ENCODE results near the gene ZMYM3.

ZMYM3 gene

GRCh38 chrX:71253253-71254091, 468 bp downstream of the ZMYM3 start:
- TF ChIP-seq CREB1 (IDR thresholded peaks at IDR 0.05; ENCODE audit: low read depth) (no peak), ZBTB7A (IDR thresholded peaks at IDR 0.05; ENCODE audit: low read depth) (peak; percentile 53; the same call in 1 of the 2 replicates), NFIC (IDR thresholded peaks at IDR 0.05) (peak; percentile 67)

GRCh38 chrX:71252221-71252620, 1.7 kb downstream of the ZMYM3 start:
- TF ChIP-seq REST (IDR thresholded peaks at IDR 0.05; ENCODE audit: low read depth): no peak
- TF ChIP-seq CREB1 (IDR thresholded peaks at IDR 0.05; ENCODE audit: low read depth): no peak
- TF ChIP-seq TAF1 (IDR thresholded peaks at IDR 0.05; ENCODE audit: low read depth): no peak
- TF ChIP-seq TCF12 (IDR thresholded peaks at IDR 0.05; ENCODE audit: low read depth): no peak
- no peak for TF ChIP-seq YY1 (IDR thresholded peaks at IDR 0.05; ENCODE audit: low read depth)
- TF ChIP-seq CEBPB (IDR thresholded peaks at IDR 0.05): no peak
- TF ChIP-seq EP300 (IDR thresholded peaks at IDR 0.05; ENCODE audit: borderline replicate concordance): no peak
- no peak for TF ChIP-seq USF1 (IDR thresholded peaks at IDR 0.05)
- TF ChIP-seq FOXM1 (IDR thresholded peaks at IDR 0.05; ENCODE audit: borderline replicate concordance, low read depth): no peak
- TF ChIP-seq ZBTB7A (IDR thresholded peaks at IDR 0.05; ENCODE audit: low read depth): no peak
- TF ChIP-seq NFIC (IDR thresholded peaks at IDR 0.05): no peak
- no peak for TF ChIP-seq EGR1 (IDR thresholded peaks at IDR 0.05)
- no peak for TF ChIP-seq TEAD4 (IDR thresholded peaks at IDR 0.05)

GRCh38 chrX:71251466-71251973, 2.4 kb downstream of the ZMYM3 start:
- TF ChIP-seq EGR1 (IDR thresholded peaks at IDR 0.05): no peak
- no peak for TF ChIP-seq CEBPB (IDR thresholded peaks at IDR 0.05)

- TF ChIP-seq TAF1 (IDR thresholded peaks at IDR 0.05; ENCODE audit: low read depth): no peak
- TF ChIP-seq YY1 (IDR thresholded peaks at IDR 0.05; ENCODE audit: low read depth): no peak
- no peak for TF ChIP-seq USF1 (IDR thresholded peaks at IDR 0.05)
- TF ChIP-seq TEAD4 (IDR thresholded peaks at IDR 0.05): no peak
- TF ChIP-seq FOXM1 (IDR thresholded peaks at IDR 0.05; ENCODE audit: borderline replicate concordance, low read depth): no peak
- TF ChIP-seq REST (IDR thresholded peaks at IDR 0.05; ENCODE audit: low read depth): no peak
- no peak for TF ChIP-seq TCF12 (IDR thresholded peaks at IDR 0.05; ENCODE audit: low read depth)
- no peak for TF ChIP-seq ZBTB7A (IDR thresholded peaks at IDR 0.05; ENCODE audit: low read depth)
- no peak for TF ChIP-seq NFIC (IDR thresholded peaks at IDR 0.05)
- TF ChIP-seq CEBPB (IDR thresholded peaks at IDR 0.05): no peak
- TF ChIP-seq MAX (IDR thresholded peaks at IDR 0.05): no peak
- no peak for TF ChIP-seq EGR1 (IDR thresholded peaks at IDR 0.05)
- no peak for TF ChIP-seq CREB1 (IDR thresholded peaks at IDR 0.05; ENCODE audit: low read depth)
- no peak for TF ChIP-seq RAD21 (IDR thresholded peaks at IDR 0.05; ENCODE audit: low read depth)
- no peak for TF ChIP-seq EP300 (IDR thresholded peaks at IDR 0.05; ENCODE audit: borderline replicate concordance)
Observed at GRCh38 chrX:71250841-71251240, 3.1 kb downstream of the ZMYM3 start.

- TF ChIP-seq EGR1 (IDR thresholded peaks at IDR 0.05) (no peak), CREB1 (IDR thresholded peaks at IDR 0.05; ENCODE audit: low read depth) (no peak), USF1 (IDR thresholded peaks at IDR 0.05) (no peak), TCF12 (IDR thresholded peaks at IDR 0.05; ENCODE audit: low read depth) (no peak), YY1 (IDR thresholded peaks at IDR 0.05; ENCODE audit: low read depth) (no peak), REST (IDR thresholded peaks at IDR 0.05; ENCODE audit: low read depth) (no peak), NFIC (IDR thresholded peaks at IDR 0.05) (no peak), CEBPB (IDR thresholded peaks at IDR 0.05) (no peak), RAD21 (IDR thresholded peaks at IDR 0.05; ENCODE audit: low read depth) (no peak), MAX (IDR thresholded peaks at IDR 0.05) (no peak), TEAD4 (IDR thresholded peaks at IDR 0.05) (no peak), ZBTB7A (IDR thresholded peaks at IDR 0.05; ENCODE audit: low read depth) (no peak), TAF1 (IDR thresholded peaks at IDR 0.05; ENCODE audit: low read depth) (no peak), EP300 (IDR thresholded peaks at IDR 0.05; ENCODE audit: borderline replicate concordance) (no peak)
Observed at GRCh38 chrX:71245159-71245558, 8.8 kb downstream of the ZMYM3 start.
